ENCODE data around the gene ABHD18.
"Not testable (repeated sequence)": the region's sequence is repeated elsewhere in the genome, so short reads cannot be mapped to it uniquely, and the experiment has no call there.

Gene ABHD18

GRCh38 chr4:127993151-127993550 is 27.9 kb downstream of the ABHD18 start:
- DNase-seq (ENCODE audit: low spot score), result no peak

- DNase-seq (ENCODE audit: low spot score), result no peak
Observed at GRCh38 chr4:127995776-127996175, 30.6 kb downstream of the ABHD18 start.

- DNase-seq (ENCODE audit: low spot score), result not testable (repeated sequence)
Observed at GRCh38 chr4:127996521-127996920, 31.3 kb downstream of the ABHD18 start.

- DNase-seq (ENCODE audit: low spot score), result no peak
Observed at GRCh38 chr4:127997534-127998388, 32.6 kb downstream of the ABHD18 start.

- no peak for DNase-seq (ENCODE audit: low spot score)
Observed at GRCh38 chr4:128006592-128006991, 41.4 kb downstream of the ABHD18 start.

GRCh38 chr4:128009428-128009827 is 44.2 kb downstream of the ABHD18 start:
- no peak for DNase-seq (ENCODE audit: low spot score)

- no peak for DNase-seq (ENCODE audit: low spot score)
Observed at GRCh38 chr4:128025319-128025718, 60.1 kb downstream of the ABHD18 start.

GRCh38 chr4:128029907-128030306 is 64.7 kb downstream of the ABHD18 start:
- DNase-seq (ENCODE audit: low spot score), result no peak

GRCh38 chr4:128031756-128032384 is 66.7 kb downstream of the ABHD18 start:
- no peak for DNase-seq (ENCODE audit: low spot score)

GRCh38 chr4:128039568-128039967 is 74.4 kb downstream of the ABHD18 start:
- DNase-seq (ENCODE audit: low spot score), result no peak

- not testable (repeated sequence) for DNase-seq (ENCODE audit: low spot score)
Observed at GRCh38 chr4:128047019-128047418, 81.8 kb downstream of the ABHD18 start.

- not testable (repeated sequence) for DNase-seq (ENCODE audit: low spot score)
Observed at GRCh38 chr4:128047514-128047913, 82.3 kb downstream of the ABHD18 start.

- peak; percentile 23 for DNase-seq (ENCODE audit: low spot score)
Observed at GRCh38 chr4:128051229-128051628, 86.0 kb downstream of the ABHD18 start.

GRCh38 chr4:128054907-128055306 is 89.7 kb downstream of the ABHD18 start:
- not testable (repeated sequence) for DNase-seq (ENCODE audit: low spot score)

- DNase-seq (ENCODE audit: low spot score), result not testable (repeated sequence)
Observed at GRCh38 chr4:128055441-128056206, 90.4 kb downstream of the ABHD18 start.

- DNase-seq (ENCODE audit: low spot score), result no peak
Observed at GRCh38 chr4:128056396-128056795, 91.2 kb downstream of the ABHD18 start.

- no peak for DNase-seq (ENCODE audit: low spot score)
Observed at GRCh38 chr4:128060121-128060698, 95.0 kb downstream of the ABHD18 start.

GRCh38 chr4:128060699-128061565 is 95.7 kb downstream of the ABHD18 start, which contains the start of gene LARP1B:
LARP1B (plus strand) TSS chr4:128061312; CDS start chr4:128074952, 13,640 bp downstream.
- DNase-seq (ENCODE audit: low spot score), result peak; percentile 94

- peak; percentile 56 for DNase-seq (ENCODE audit: low spot score)
Observed at GRCh38 chr4:128061566-128062536, 96.6 kb downstream of the ABHD18 start.

- DNase-seq (ENCODE audit: low spot score), result not testable (repeated sequence)
Observed at GRCh38 chr4:128066453-128066820, 101.2 kb downstream of the ABHD18 start.

Measured in hematopoietic multipotent progenitor cell treated with erythropoietin and hydrocortisone succinate and interleukin-3 and kit ligand, for 15 days (in vitro differentiated cells).